ENCODE data around the gene TCAF1. TPM values are rescaled to one million over a fixed set of nuclear protein-coding genes. Genes with fewer than 3 reads are reported as not detected.

Gene TCAF1
- total RNA-seq, 2 donors from 2014 or later = 53.0 to 89.8 TPM

- Histone ChIP-seq H3K36me3 (no peaks in the 10 kb centered on the region), H3K4me3 (no peak overlapping the region), H3K27me3 (replicated peaks; ENCODE audit: insufficient read depth) (no peaks in the 10 kb centered on the region), H3K9me3 (no peaks in the 10 kb centered on the region), H3K4me1 (replicated peaks) (no peaks in the 10 kb centered on the region), H3K27ac (no peak overlapping the region)
- no peak for TF ChIP-seq POLR2AphosphoS5 (IDR thresholded peaks at IDR 0.05)
- TF ChIP-seq CTCF (IDR thresholded peaks at IDR 0.05) = no peak
- TF ChIP-seq POLR2A (IDR thresholded peaks at IDR 0.05) = no peak
- DNase-seq (ENCODE audit: low spot score) = no peak
- intact Hi-C loops (cut with DNase I) = no loop called here
- WGBS = 78% methylated on average over 5 of the region's 5 CpGs
Observed at GRCh38 chr7:143938379-143939243, 36.6 kb upstream of the TCAF1 start.

DNA sequence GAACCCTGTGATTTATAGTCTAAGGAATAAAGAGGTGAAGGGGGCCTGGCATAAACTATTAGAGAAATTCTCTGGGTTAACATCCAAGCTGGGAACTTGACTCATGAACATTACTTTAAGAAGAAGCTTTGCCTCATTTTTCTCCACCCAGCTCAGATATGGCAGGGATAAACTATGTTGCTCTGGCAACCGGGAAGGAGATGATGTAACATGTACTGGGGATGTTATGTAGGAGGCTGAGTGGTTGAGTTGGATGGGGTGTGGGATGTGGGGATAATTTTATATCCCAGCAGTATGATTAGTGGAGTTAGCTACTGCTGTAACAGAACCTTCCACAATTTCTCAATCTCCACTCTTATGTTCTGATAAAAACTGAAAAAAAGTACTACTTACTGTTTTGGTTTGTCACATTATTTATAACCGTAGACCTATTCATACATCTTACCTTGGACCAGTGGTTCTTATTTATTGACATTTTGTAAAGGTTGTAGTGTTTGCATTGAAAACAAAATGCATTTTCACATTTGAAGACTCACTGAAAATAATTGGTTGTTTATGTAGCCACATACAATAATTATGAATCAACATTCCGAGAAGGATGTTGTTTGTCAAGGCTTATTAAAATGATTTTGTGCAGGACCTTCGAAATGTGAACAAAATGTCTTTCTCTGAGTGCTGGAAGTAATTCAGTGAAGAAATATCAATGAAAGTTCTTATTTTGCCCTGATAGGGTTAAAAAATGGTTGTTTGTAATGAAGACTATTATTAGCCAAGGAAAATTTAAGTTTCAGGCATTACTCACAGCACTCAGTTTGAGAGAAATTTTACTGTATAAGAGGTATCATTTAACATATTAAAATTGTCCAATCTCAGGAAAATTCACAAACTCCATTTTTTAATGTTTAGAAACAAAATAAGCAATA is 34.4 kb upstream of the TCAF1 start:
- H3K36me3 ChIP-seq = no peaks in the 10 kb centered on the region
- DNase-seq (ENCODE audit: low spot score) = no peak
- TF ChIP-seq CTCF (IDR thresholded peaks at IDR 0.05) (no peak), POLR2A (IDR thresholded peaks at IDR 0.05) (no peak), POLR2AphosphoS5 (IDR thresholded peaks at IDR 0.05) (no peak)
- H3K9me3 ChIP-seq = no peaks in the 10 kb centered on the region
- H3K27me3 ChIP-seq (replicated peaks; ENCODE audit: insufficient read depth) = no peaks in the 10 kb centered on the region
- 86% methylated on average over 4 of the region's 4 CpGs for WGBS
- no peak overlapping the region for H3K4me3 ChIP-seq
- H3K4me1 ChIP-seq (replicated peaks) = no peaks in the 10 kb centered on the region
- no peak overlapping the region for H3K27ac ChIP-seq
- intact Hi-C loops (cut with DNase I) = no loop called here

- Histone ChIP-seq H3K4me3 (no peak within 1 kb of the TSS), H3K9me3 (no peaks in the 10 kb centered on the region), H3K27me3 (replicated peaks; ENCODE audit: insufficient read depth) (no peaks in the 10 kb centered on the region), H3K4me1 (replicated peaks) (no peaks in the 10 kb centered on the region), H3K27ac (no peak within 1 kb of the TSS), H3K36me3 (no peaks in the 10 kb centered on the region)
- no peak for TF ChIP-seq CTCF (IDR thresholded peaks at IDR 0.05)
- TF ChIP-seq POLR2A (IDR thresholded peaks at IDR 0.05) = no peak
- no peak for TF ChIP-seq POLR2AphosphoS5 (IDR thresholded peaks at IDR 0.05)
- intact Hi-C loops (cut with DNase I) = no loop called here
- 58% methylated on average over 3 of the region's 3 CpGs for WGBS
- no peak for DNase-seq (ENCODE audit: low spot score)
Observed at GRCh38 chr7:143934526-143935325, 32.8 kb upstream of the TCAF1 start, which contains the start of gene OR2F2. OR2F2 (plus strand) TSS chr7:143935233; CDS start chr7:143935233, 0 bp downstream.

DNA sequence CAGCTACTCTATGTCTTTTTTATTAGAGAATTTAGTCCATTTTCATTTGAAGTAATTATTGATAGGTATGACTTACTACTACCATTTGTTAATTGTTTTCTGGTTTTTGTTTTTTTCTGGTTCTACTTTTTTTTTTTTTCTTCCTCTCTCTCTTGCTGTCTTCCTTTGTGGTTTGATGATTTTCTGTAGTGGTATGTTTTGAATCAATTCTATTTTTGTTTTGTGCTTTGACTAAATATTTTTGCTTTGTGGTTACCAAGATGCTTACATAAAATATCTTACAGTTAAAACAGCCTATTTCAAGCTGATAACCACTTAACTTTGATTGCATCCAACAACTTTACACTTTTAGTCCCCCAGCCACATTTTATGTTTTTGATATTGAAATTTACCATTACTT is 29.8 kb upstream of the TCAF1 start:
- TF ChIP-seq CTCF (IDR thresholded peaks at IDR 0.05) (no peak), POLR2A (IDR thresholded peaks at IDR 0.05) (no peak), POLR2AphosphoS5 (IDR thresholded peaks at IDR 0.05) (no peak)

More for the DNA sequence above, 29.8 kb upstream of the TCAF1 start:
- Histone ChIP-seq H3K4me3 (no peak overlapping the region), H3K27me3 (replicated peaks; ENCODE audit: insufficient read depth) (no peaks in the 10 kb centered on the region), H3K27ac (no peak overlapping the region), H3K9me3 (no peaks in the 10 kb centered on the region), H3K4me1 (replicated peaks) (no peaks in the 10 kb centered on the region), H3K36me3 (no peaks in the 10 kb centered on the region)
- DNase-seq (ENCODE audit: low spot score) = no peak
- intact Hi-C loops (cut with DNase I) = no loop called here
